ENCODE data around the gene PLCB1. TPM values are rescaled to one million over a fixed set of nuclear protein-coding genes. Genes with fewer than 3 reads are reported as not detected.

The PLCB1 gene
- total RNA-seq, 2 donors from 2014 or later: 7.3 to 45.5 TPM

- Histone ChIP-seq H3K9me3 (no peaks in the 10 kb centered on the region), H3K4me3 (no peak overlapping the region), H3K4me1 (peaks cover 0 to 5% of the 10 kb centered on the region in 2 donors), H3K36me3 (no peaks in the 10 kb centered on the region), H3K27ac (no peak overlapping the region), H3K27me3 (no peaks in the 10 kb centered on the region)
- no peak for DNase-seq (ENCODE audit: low spot score)
- no peak for TF ChIP-seq CTCF (IDR thresholded peaks at IDR 0.05)
Measured at GRCh38 chr20:8330785-8331695, 199.0 kb downstream of the PLCB1 start.

GRCh38 chr20:8331740-8332412, 199.8 kb downstream of the PLCB1 start:
- no peaks in the 10 kb centered on the region for H3K36me3 ChIP-seq
- TF ChIP-seq CTCF (IDR thresholded peaks at IDR 0.05): no peak
- peaks cover 0 to 5% of the 10 kb centered on the region in 2 donors for H3K4me1 ChIP-seq
- H3K4me3 ChIP-seq: no peak overlapping the region
- H3K9me3 ChIP-seq: no peaks in the 10 kb centered on the region
- no peak overlapping the region for H3K27ac ChIP-seq
- H3K27me3 ChIP-seq: no peaks in the 10 kb centered on the region
- no peak for DNase-seq (ENCODE audit: low spot score)

GRCh38 chr20:8334641-8335040, 202.6 kb downstream of the PLCB1 start:
- DNase-seq (ENCODE audit: low spot score): no peak
- no peaks in the 10 kb centered on the region for H3K9me3 ChIP-seq
- no peak overlapping the region for H3K4me3 ChIP-seq
- H3K27ac ChIP-seq: no peak overlapping the region
- H3K27me3 ChIP-seq: no peaks in the 10 kb centered on the region
- no peaks in the 10 kb centered on the region for H3K36me3 ChIP-seq
- H3K4me1 ChIP-seq: peaks cover 0 to 5% of the 10 kb centered on the region in 2 donors
- TF ChIP-seq CTCF (IDR thresholded peaks at IDR 0.05): no peak

GRCh38 chr20:8335059-8335458, 203.0 kb downstream of the PLCB1 start:
- H3K27me3 ChIP-seq: no peaks in the 10 kb centered on the region
- no peak overlapping the region for H3K27ac ChIP-seq
- no peaks in the 10 kb centered on the region for H3K9me3 ChIP-seq
- no peak for DNase-seq (ENCODE audit: low spot score)
- TF ChIP-seq CTCF (IDR thresholded peaks at IDR 0.05): no peak
- H3K4me3 ChIP-seq: no peak overlapping the region
- H3K4me1 ChIP-seq: peaks cover 0 to 5% of the 10 kb centered on the region in 2 donors
- H3K36me3 ChIP-seq: no peaks in the 10 kb centered on the region

- DNase-seq (ENCODE audit: low spot score): no peak
- no peaks in the 10 kb centered on the region for H3K36me3 ChIP-seq
- no peak for TF ChIP-seq CTCF (IDR thresholded peaks at IDR 0.05)
- H3K4me3 ChIP-seq: no peak overlapping the region
- no peaks in the 10 kb centered on the region for H3K27me3 ChIP-seq
- H3K9me3 ChIP-seq: no peaks in the 10 kb centered on the region
- H3K27ac ChIP-seq: no peak overlapping the region
- H3K4me1 ChIP-seq: peaks cover 0 to 4% of the 10 kb centered on the region in 2 donors
Measured at GRCh38 chr20:8335495-8336195, 203.6 kb downstream of the PLCB1 start.

All from right atrium auricular region (tissue), 2 donors.